ENCODE data around the gene FAAP20.

Gene FAAP20

GRCh38 chr1:2184934-2185333, 9.6 kb downstream of the FAAP20 start:
- Histone ChIP-seq H3K4me3 (ENCODE audit: low read depth, low read length) (no peak overlapping the region), H3K9me3 (ENCODE audit: control insufficient read depth, insufficient read depth, low read length) (no peaks in the 10 kb centered on the region), H3K4me1 (ENCODE audit: control insufficient read depth, insufficient read depth, low read length) (no peaks in the 10 kb centered on the region), H3K27me3 (ENCODE audit: control insufficient read depth, insufficient read depth, low read length) (no peaks in the 10 kb centered on the region), H3K36me3 (ENCODE audit: control insufficient read depth, insufficient read depth, low read length) (peaks cover 25% of the 10 kb centered on the region), H3K9ac (ENCODE audit: low read depth, low read length) (no peak overlapping the region)

GRCh38 chr1:2184531-2184930, 10.0 kb downstream of the FAAP20 start:
- peaks cover 27% of the 10 kb centered on the region for H3K36me3 ChIP-seq (ENCODE audit: control insufficient read depth, insufficient read depth, low read length)
- no peaks in the 10 kb centered on the region for H3K27me3 ChIP-seq (ENCODE audit: control insufficient read depth, insufficient read depth, low read length)
- H3K4me3 ChIP-seq (ENCODE audit: low read depth, low read length), result no peak overlapping the region
- H3K9me3 ChIP-seq (ENCODE audit: control insufficient read depth, insufficient read depth, low read length), result no peaks in the 10 kb centered on the region
- H3K9ac ChIP-seq (ENCODE audit: low read depth, low read length), result no peak overlapping the region
- no peaks in the 10 kb centered on the region for H3K4me1 ChIP-seq (ENCODE audit: control insufficient read depth, insufficient read depth, low read length)

- no peaks in the 10 kb centered on the region for H3K9me3 ChIP-seq (ENCODE audit: control insufficient read depth, insufficient read depth, low read length)
Measured at GRCh38 chr1:2183937-2184334, 10.6 kb downstream of the FAAP20 start.

GRCh38 chr1:2182376-2182775, 12.2 kb downstream of the FAAP20 start:
- Histone ChIP-seq H3K9ac (ENCODE audit: low read depth, low read length) (no peak overlapping the region), H3K9me3 (ENCODE audit: control insufficient read depth, insufficient read depth, low read length) (no peaks in the 10 kb centered on the region), H3K4me1 (ENCODE audit: control insufficient read depth, insufficient read depth, low read length) (no peaks in the 10 kb centered on the region), H3K36me3 (ENCODE audit: control insufficient read depth, insufficient read depth, low read length) (peaks cover 44% of the 10 kb centered on the region), H3K4me3 (ENCODE audit: low read depth, low read length) (no peak overlapping the region), H3K27me3 (ENCODE audit: control insufficient read depth, insufficient read depth, low read length) (no peaks in the 10 kb centered on the region)

More at GRCh38 chr1:2183937-2184334, 10.6 kb downstream of the FAAP20 start:
- Histone ChIP-seq H3K36me3 (ENCODE audit: control insufficient read depth, insufficient read depth, low read length) (peaks cover 31% of the 10 kb centered on the region), H3K9ac (ENCODE audit: low read depth, low read length) (no peak overlapping the region), H3K4me1 (ENCODE audit: control insufficient read depth, insufficient read depth, low read length) (no peaks in the 10 kb centered on the region), H3K4me3 (ENCODE audit: low read depth, low read length) (no peak overlapping the region), H3K27me3 (ENCODE audit: control insufficient read depth, insufficient read depth, low read length) (no peaks in the 10 kb centered on the region)

GRCh38 chr1:2181752-2182151, 12.8 kb downstream of the FAAP20 start:
- H3K27me3 ChIP-seq (ENCODE audit: control insufficient read depth, insufficient read depth, low read length), result no peaks in the 10 kb centered on the region
- no peak overlapping the region for H3K4me3 ChIP-seq (ENCODE audit: low read depth, low read length)
- H3K36me3 ChIP-seq (ENCODE audit: control insufficient read depth, insufficient read depth, low read length), result peaks cover 47% of the 10 kb centered on the region
- H3K9me3 ChIP-seq (ENCODE audit: control insufficient read depth, insufficient read depth, low read length), result no peaks in the 10 kb centered on the region
- no peak overlapping the region for H3K9ac ChIP-seq (ENCODE audit: low read depth, low read length)
- H3K4me1 ChIP-seq (ENCODE audit: control insufficient read depth, insufficient read depth, low read length), result no peaks in the 10 kb centered on the region

- H3K36me3 ChIP-seq (ENCODE audit: control insufficient read depth, insufficient read depth, low read length), result peaks cover 50% of the 10 kb centered on the region
- no peaks in the 10 kb centered on the region for H3K4me1 ChIP-seq (ENCODE audit: control insufficient read depth, insufficient read depth, low read length)
- no peak overlapping the region for H3K4me3 ChIP-seq (ENCODE audit: low read depth, low read length)
- no peak overlapping the region for H3K9ac ChIP-seq (ENCODE audit: low read depth, low read length)
- no peaks in the 10 kb centered on the region for H3K27me3 ChIP-seq (ENCODE audit: control insufficient read depth, insufficient read depth, low read length)
- H3K9me3 ChIP-seq (ENCODE audit: control insufficient read depth, insufficient read depth, low read length), result no peaks in the 10 kb centered on the region
Measured at GRCh38 chr1:2181271-2181670, 13.3 kb downstream of the FAAP20 start.

- Histone ChIP-seq H3K9me3 (ENCODE audit: control insufficient read depth, insufficient read depth, low read length) (no peaks in the 10 kb centered on the region), H3K4me3 (ENCODE audit: low read depth, low read length) (no peak overlapping the region), H3K36me3 (ENCODE audit: control insufficient read depth, insufficient read depth, low read length) (peaks cover 45% of the 10 kb centered on the region), H3K4me1 (ENCODE audit: control insufficient read depth, insufficient read depth, low read length) (no peaks in the 10 kb centered on the region), H3K27me3 (ENCODE audit: control insufficient read depth, insufficient read depth, low read length) (no peaks in the 10 kb centered on the region), H3K9ac (ENCODE audit: low read depth, low read length) (no peak overlapping the region)
Measured at GRCh38 chr1:2180297-2181245, 14.0 kb downstream of the FAAP20 start.

GRCh38 chr1:2179283-2180013, 15.1 kb downstream of the FAAP20 start:
- no peak overlapping the region for H3K4me3 ChIP-seq (ENCODE audit: low read depth, low read length)
- H3K9ac ChIP-seq (ENCODE audit: low read depth, low read length), result no peak overlapping the region
- H3K9me3 ChIP-seq (ENCODE audit: control insufficient read depth, insufficient read depth, low read length), result no peaks in the 10 kb centered on the region
- no peaks in the 10 kb centered on the region for H3K4me1 ChIP-seq (ENCODE audit: control insufficient read depth, insufficient read depth, low read length)
- peaks cover 42% of the 10 kb centered on the region for H3K36me3 ChIP-seq (ENCODE audit: control insufficient read depth, insufficient read depth, low read length)
- no peaks in the 10 kb centered on the region for H3K27me3 ChIP-seq (ENCODE audit: control insufficient read depth, insufficient read depth, low read length)

- H3K4me3 ChIP-seq (ENCODE audit: low read depth, low read length), result no peak overlapping the region
- peaks cover 45% of the 10 kb centered on the region for H3K36me3 ChIP-seq (ENCODE audit: control insufficient read depth, insufficient read depth, low read length)
- no peaks in the 10 kb centered on the region for H3K27me3 ChIP-seq (ENCODE audit: control insufficient read depth, insufficient read depth, low read length)
- no peaks in the 10 kb centered on the region for H3K4me1 ChIP-seq (ENCODE audit: control insufficient read depth, insufficient read depth, low read length)
- H3K9ac ChIP-seq (ENCODE audit: low read depth, low read length), result no peak overlapping the region
- H3K9me3 ChIP-seq (ENCODE audit: control insufficient read depth, insufficient read depth, low read length), result no peaks in the 10 kb centered on the region
Measured at GRCh38 chr1:2178875-2179274, 15.7 kb downstream of the FAAP20 start.

GRCh38 chr1:2177946-2178538, 16.5 kb downstream of the FAAP20 start:
- Histone ChIP-seq H3K27me3 (ENCODE audit: control insufficient read depth, insufficient read depth, low read length) (no peaks in the 10 kb centered on the region), H3K4me3 (ENCODE audit: low read depth, low read length) (no peak overlapping the region), H3K9me3 (ENCODE audit: control insufficient read depth, insufficient read depth, low read length) (no peaks in the 10 kb centered on the region), H3K9ac (ENCODE audit: low read depth, low read length) (no peak overlapping the region), H3K36me3 (ENCODE audit: control insufficient read depth, insufficient read depth, low read length) (peaks cover 46% of the 10 kb centered on the region), H3K4me1 (ENCODE audit: control insufficient read depth, insufficient read depth, low read length) (no peaks in the 10 kb centered on the region)

- peaks cover 47% of the 10 kb centered on the region for H3K36me3 ChIP-seq (ENCODE audit: control insufficient read depth, insufficient read depth, low read length)
- no peaks in the 10 kb centered on the region for H3K9me3 ChIP-seq (ENCODE audit: control insufficient read depth, insufficient read depth, low read length)
- H3K27me3 ChIP-seq (ENCODE audit: control insufficient read depth, insufficient read depth, low read length), result no peaks in the 10 kb centered on the region
- no peak overlapping the region for H3K9ac ChIP-seq (ENCODE audit: low read depth, low read length)
- H3K4me3 ChIP-seq (ENCODE audit: low read depth, low read length), result no peak overlapping the region
- H3K4me1 ChIP-seq (ENCODE audit: control insufficient read depth, insufficient read depth, low read length), result no peaks in the 10 kb centered on the region
Measured at GRCh38 chr1:2177541-2177940, 17.0 kb downstream of the FAAP20 start.
